NT2/D1 (cell line): ENCODE measurements around the gene KLF9.
"Not testable (repeated sequence)": the region's sequence is repeated elsewhere in the genome, so short reads cannot be mapped to it uniquely, and the experiment has no call there.

Source experiments
- DNase-seq: peaks from one replicate; pipeline ENCODE4 v3.0.0-alpha.2; 2011; ENCODE audit warnings: low read depth, low spot score
- H3K27me3 ChIP-seq: 2 replicates; pipeline ENCODE4 v1.6.0; 2011; ENCODE audit warnings: mild to moderate bottlenecking; ENCODE audit not compliant: insufficient read length, insufficient read depth
- H3K36me3 ChIP-seq: 2 replicates; pipeline ENCODE4 v1.6.1; 2011; ENCODE audit warnings: mild to moderate bottlenecking, low read length, mixed read lengths; ENCODE audit not compliant: insufficient read depth, insufficient read length
- H3K4me1 ChIP-seq: 2 replicates; pipeline ENCODE4 v1.5.1; 2011; ENCODE audit not compliant: insufficient read depth, insufficient read length
- H3K4me3 ChIP-seq: 2 replicates; pipeline ENCODE4 v1.5.1; 2011; ENCODE audit warnings: low read depth; ENCODE audit not compliant: insufficient read length
- H3K9ac ChIP-seq: 2 replicates; pipeline ENCODE4 v1.6.0; 2011; ENCODE audit warnings: low read depth; ENCODE audit not compliant: insufficient read length
- H3K9me3 ChIP-seq: 2 replicates; pipeline ENCODE4 v1.5.1; 2011; ENCODE audit warnings: mild to moderate bottlenecking, low read length; ENCODE audit not compliant: insufficient read depth
- SUZ12 ChIP-seq: IDR thresholded peaks from 2 replicates; pipeline ENCODE4 v1.6.1; 2011; ENCODE audit not compliant: insufficient read length, insufficient read depth; ENCODE audit errors: extremely low read depth
- YY1 ChIP-seq: IDR thresholded peaks from 2 replicates; pipeline ENCODE4 v1.6.1; 2011; ENCODE audit not compliant: insufficient read length, insufficient read depth
- ZNF274 ChIP-seq: IDR thresholded peaks from 2 replicates; pipeline ENCODE4 v1.6.1; 2011; ENCODE audit warnings: mild to moderate bottlenecking, low read depth, low read length

KLF9 gene

DNA sequence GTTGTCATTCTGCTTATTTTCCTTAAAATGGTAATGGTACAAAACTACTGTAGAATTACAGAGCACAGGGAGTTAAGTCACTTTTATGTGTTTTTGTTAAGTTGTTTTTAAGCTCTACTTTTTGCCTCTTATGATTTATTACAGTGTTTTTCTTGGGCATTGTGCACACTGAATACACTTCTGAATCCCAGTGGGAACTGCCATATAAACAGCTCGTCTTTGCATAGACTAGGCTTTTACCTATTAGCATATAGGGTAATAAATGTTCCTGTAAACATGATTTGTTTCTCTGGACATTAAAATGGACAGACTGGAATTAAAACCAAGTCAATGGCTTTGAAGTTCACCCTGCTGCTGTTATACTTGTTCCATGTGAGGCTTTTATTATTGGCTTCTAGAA, 12.2 kb downstream of the KLF9 start:
- no peaks in the 10 kb centered on the region for H3K36me3 ChIP-seq
- H3K9me3 ChIP-seq: no peaks in the 10 kb centered on the region
- H3K9ac ChIP-seq: no peak overlapping the region
- TF ChIP-seq ZNF274 (no peak), SUZ12 (no peak), YY1 (no peak)
- H3K4me1 ChIP-seq: peaks cover 8% of the 10 kb centered on the region
- no peak for DNase-seq
- no peaks in the 10 kb centered on the region for H3K27me3 ChIP-seq
- H3K4me3 ChIP-seq: no peak overlapping the region

DNA sequence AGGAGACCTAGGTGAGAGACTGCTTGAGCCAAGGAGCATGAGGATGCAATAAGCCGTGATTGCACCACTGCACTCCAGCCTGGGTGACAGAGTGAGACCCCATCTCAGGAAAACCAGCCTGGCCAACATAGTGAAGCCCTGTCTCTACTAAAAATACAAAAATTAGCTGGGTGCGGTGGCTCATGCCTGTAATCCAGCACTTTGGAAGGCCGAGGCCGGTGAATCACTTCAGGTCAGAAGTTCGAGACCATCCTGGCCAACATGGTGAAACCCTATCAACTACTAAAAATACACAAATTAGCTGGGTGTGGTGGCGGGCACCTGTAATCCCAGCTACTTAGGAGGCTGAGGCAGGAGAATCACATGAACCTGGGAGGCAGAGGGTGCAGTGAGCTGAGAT, 13.2 kb downstream of the KLF9 start:
- not testable (repeated sequence) for H3K9ac ChIP-seq, H3K27me3 ChIP-seq, H3K36me3 ChIP-seq, DNase-seq, H3K9me3 ChIP-seq, H3K4me3 ChIP-seq, H3K4me1 ChIP-seq

DNA sequence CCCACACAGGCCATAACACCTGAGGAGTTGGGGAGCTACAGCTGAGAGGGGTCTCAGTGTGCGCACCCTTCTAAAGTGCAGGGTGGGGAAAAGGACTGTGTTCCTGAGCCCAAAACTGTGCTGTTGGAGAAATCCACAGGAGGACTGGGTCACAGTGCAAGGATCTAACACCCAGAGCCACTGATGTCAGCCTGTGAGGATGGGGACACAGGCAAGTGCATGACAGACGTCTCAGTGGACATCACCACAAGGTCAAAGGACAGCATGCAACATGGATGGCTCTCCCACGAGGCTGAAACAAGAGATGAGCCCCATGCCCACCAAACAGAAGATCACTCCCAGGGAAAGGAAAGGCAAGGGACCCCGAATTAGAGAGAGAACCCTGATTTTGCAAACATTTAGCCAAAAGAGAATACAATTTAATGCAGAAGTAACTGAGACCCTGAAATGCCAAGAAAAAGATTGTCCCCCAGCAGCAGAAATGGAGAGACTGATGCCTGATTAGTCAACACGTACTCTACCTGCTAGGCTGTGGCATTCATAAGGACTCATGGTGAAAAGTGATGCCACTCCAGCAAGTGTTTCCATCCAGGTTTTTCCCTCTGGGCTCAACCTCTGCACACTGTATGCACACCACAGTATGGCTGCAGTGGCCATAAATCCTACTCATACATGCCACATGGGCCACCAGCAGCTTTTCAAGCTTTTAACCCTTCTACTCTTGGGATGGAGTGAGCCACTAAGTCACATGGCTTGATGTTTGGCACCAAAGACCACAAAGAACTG, 14.2 kb downstream of the KLF9 start:
- no peaks in the 10 kb centered on the region for H3K36me3 ChIP-seq
- no peak overlapping the region for H3K9ac ChIP-seq
- H3K9me3 ChIP-seq: no peaks in the 10 kb centered on the region
- TF ChIP-seq ZNF274 (no peak), YY1 (no peak), SUZ12 (no peak)
- DNase-seq: no peak
- no peaks in the 10 kb centered on the region for H3K27me3 ChIP-seq
- H3K4me3 ChIP-seq: no peak overlapping the region
- H3K4me1 ChIP-seq: peaks cover 4% of the 10 kb centered on the region

DNA sequence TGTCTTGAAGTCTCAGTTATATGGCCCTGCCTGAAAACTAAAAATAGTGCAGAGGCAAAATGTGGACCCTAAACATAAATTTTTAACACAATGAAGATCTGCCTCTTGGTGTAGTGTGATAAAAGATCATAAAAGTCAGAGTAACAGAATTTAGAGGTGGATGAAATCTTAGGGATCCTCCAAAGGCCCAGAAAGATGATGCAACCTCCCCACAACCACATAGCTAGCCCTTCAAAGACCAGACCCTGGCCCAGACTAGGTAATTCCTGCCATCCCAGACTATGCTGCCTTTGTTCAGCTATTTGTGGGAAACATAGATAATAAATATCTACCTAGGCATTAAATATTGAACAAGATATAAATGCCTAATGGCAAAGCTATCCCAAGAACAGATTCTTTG, 15.3 kb downstream of the KLF9 start:
- H3K9ac ChIP-seq: no peak overlapping the region
- no peak for DNase-seq
- no peaks in the 10 kb centered on the region for H3K36me3 ChIP-seq
- no peaks in the 10 kb centered on the region for H3K9me3 ChIP-seq
- TF ChIP-seq YY1 (no peak), ZNF274 (no peak), SUZ12 (no peak)
- no peaks in the 10 kb centered on the region for H3K27me3 ChIP-seq
- H3K4me1 ChIP-seq: peaks cover 4% of the 10 kb centered on the region
- H3K4me3 ChIP-seq: no peak overlapping the region

DNA sequence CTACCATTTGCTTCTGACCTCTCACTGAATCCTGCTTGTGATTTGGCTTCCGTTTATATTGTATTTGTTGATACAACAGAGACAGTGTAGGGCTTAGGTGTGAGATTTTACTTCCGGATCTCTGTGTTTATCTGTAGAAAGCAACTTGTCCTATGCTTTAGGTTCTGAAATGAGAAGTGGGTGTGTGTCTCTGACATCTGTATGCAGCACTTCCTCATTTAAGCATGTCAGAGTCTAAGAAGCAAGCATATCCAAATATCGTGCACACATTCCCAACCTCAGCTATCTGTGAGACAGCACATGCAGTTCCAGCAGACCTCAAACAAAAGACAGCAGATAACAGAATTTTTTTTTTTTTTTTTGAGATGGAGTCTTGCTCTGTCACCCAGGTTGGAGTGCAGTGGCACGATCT, 16.3 kb downstream of the KLF9 start:
- no peak for TF ChIP-seq SUZ12
- TF ChIP-seq ZNF274: no peak
- TF ChIP-seq YY1: no peak
- no peak overlapping the region for H3K9ac ChIP-seq
- H3K36me3 ChIP-seq: no peaks in the 10 kb centered on the region
- H3K27me3 ChIP-seq: no peaks in the 10 kb centered on the region
- no peaks in the 10 kb centered on the region for H3K9me3 ChIP-seq
- no peak for DNase-seq
- peaks cover 4% of the 10 kb centered on the region for H3K4me1 ChIP-seq
- no peak overlapping the region for H3K4me3 ChIP-seq

DNA sequence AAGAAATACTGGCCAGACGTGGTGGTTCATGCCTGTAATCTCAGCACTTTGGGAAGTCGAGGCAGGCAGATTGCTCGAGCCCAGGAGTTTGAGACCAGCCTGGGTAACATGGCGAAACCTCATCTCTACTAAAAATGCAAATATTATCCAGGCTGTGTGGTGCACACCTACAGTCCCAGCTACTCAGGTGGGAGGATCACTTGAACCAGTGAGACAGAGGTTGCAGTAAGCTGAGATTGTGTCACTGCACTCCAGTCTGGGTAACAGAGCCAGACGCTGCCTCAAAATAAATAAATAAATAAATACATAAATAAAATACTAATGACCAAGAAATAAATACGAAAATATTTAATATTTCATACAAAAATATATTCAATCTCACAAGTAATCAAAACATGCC, 18.8 kb downstream of the KLF9 start:
- H3K9ac ChIP-seq: no peak overlapping the region
- H3K27me3 ChIP-seq: no peaks in the 10 kb centered on the region
- TF ChIP-seq YY1 (no peak), SUZ12 (no peak), ZNF274 (no peak)
- DNase-seq: no peak
- no peaks in the 10 kb centered on the region for H3K9me3 ChIP-seq
- H3K36me3 ChIP-seq: no peaks in the 10 kb centered on the region
- no peak overlapping the region for H3K4me3 ChIP-seq
- H3K4me1 ChIP-seq: peaks cover 4% of the 10 kb centered on the region

DNA sequence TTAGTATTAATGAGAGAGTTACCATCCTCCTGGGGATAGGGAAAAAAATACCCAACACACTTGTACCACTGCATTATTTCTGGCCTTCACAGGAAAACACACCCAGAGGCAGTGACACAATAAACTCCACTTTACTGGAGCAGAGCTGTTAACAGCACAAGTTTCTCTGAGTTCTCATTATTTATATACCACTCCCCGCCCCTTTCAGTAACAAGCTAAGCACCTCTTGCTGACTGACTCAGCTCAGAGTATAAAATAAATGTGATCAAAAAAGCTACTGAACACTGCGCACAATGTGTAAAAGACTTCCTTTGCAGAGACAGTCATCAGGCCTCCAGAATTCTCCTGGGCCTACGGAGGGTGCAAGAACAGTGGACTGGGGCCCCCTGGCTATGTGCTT, 21.6 kb downstream of the KLF9 start:
- TF ChIP-seq ZNF274 (no peak), YY1 (no peak), SUZ12 (no peak)
- H3K36me3 ChIP-seq: no peaks in the 10 kb centered on the region
- H3K4me1 ChIP-seq: peaks cover 4% of the 10 kb centered on the region
- no peak overlapping the region for H3K4me3 ChIP-seq
- no peaks in the 10 kb centered on the region for H3K9me3 ChIP-seq
- no peak for DNase-seq
- H3K27me3 ChIP-seq: no peaks in the 10 kb centered on the region
- H3K9ac ChIP-seq: no peak overlapping the region
